HG02610 (cell line): Measurements from ENCODE around the gene BOLA1.
A peak's percentile ranks its signal among the peaks of the same experiment; 100 is the strongest.
"Not testable (repeated sequence)": the region's sequence is repeated elsewhere in the genome, so short reads cannot be mapped to it uniquely, and the experiment has no call there.

Experiments
- ATAC-seq: cut with Tn5 transposase; IDR thresholded peaks from one replicate; pipeline ENCODE4 v1.9.1; 2021; ENCODE audit warnings: mild to moderate bottlenecking, moderate library complexity; ENCODE audit not compliant: unreplicated experiment

BOLA1 gene

GRCh38 chr1:149886396-149887195, 12.8 kb upstream of the BOLA1 start:
- ATAC-seq, result peak; percentile 58

DNA sequence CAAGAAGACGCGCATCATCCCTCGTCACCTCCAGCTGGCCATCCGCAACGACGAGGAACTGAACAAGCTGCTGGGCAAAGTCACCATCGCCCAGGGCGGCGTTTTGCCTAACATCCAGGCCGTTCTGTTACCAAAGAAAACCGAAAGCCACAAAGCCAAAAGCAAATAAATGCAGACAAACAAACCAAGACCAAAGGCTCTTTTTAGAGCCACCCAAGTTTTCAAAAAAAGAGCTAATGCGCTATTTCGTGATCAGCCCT, 12.2 kb upstream of the BOLA1 start:
- ATAC-seq, result not testable (repeated sequence)

GRCh38 chr1:149887456-149888246, 11.7 kb upstream of the BOLA1 start:
- peak; percentile 51 for ATAC-seq

GRCh38 chr1:149888247-149888998, 10.9 kb upstream of the BOLA1 start:
- peak; percentile 26 for ATAC-seq

DNA sequence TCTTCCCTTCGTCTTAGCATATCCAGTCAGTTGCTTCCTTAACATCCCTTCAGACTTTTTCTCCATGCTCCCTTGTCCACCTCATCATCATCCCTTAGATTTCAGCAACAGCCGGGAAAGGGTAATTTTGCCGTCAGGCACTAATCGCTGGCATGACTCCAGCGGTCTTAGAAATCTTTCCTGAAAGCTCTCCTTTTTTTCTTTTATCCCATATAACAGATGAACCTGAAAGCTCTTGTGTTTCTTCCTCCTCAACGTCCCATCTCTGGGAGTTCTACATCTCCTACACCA, 10.4 kb upstream of the BOLA1 start:
- ATAC-seq, result no peak

DNA sequence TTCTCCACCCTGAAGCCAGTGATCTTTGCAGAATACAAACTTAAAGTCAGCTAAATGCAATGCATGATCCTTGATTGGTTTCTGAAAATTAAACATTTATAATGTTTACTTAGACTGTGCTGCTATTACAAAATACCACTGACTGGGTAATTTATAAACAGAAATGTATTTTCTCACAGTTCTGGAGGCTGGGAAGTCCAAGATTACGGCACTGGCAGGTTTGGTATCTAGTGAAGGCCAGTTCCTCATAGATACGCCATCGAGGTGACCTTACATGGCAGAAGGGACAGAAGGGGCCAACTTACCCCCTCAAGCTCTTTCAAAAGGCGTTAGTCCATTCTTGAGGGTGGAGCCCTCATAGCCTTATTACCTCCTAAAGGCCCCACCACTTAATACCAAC, 2.8 kb upstream of the BOLA1 start:
- ATAC-seq, result no peak

- ATAC-seq, result no peak
These were observed 4.6 kb downstream of the BOLA1 start for GRCh38 chr1:149903836-149904491.

GRCh38 chr1:149906570-149907075, 7.3 kb downstream of the BOLA1 start:
- no peak for ATAC-seq

GRCh38 chr1:149914545-149914944, 15.2 kb downstream of the BOLA1 start:
- ATAC-seq, result no peak

- no peak for ATAC-seq
These were observed 16.2 kb downstream of the BOLA1 start for GRCh38 chr1:149915429-149916192.

- ATAC-seq, result no peak
These were observed 17.0 kb downstream of the BOLA1 start for GRCh38 chr1:149916193-149916897.

GRCh38 chr1:149916898-149917252, 17.5 kb downstream of the BOLA1 start:
- no peak for ATAC-seq

- ATAC-seq, result no peak
These were observed 18.3 kb downstream of the BOLA1 start, which contains the start of gene SV2A for GRCh38 chr1:149917571-149918144. SV2A (minus strand) TSS chr1:149917844; CDS start chr1:149913840, 4,004 bp downstream.

GRCh38 chr1:149923626-149924025, 24.3 kb downstream of the BOLA1 start:
- no peak for ATAC-seq

DNA sequence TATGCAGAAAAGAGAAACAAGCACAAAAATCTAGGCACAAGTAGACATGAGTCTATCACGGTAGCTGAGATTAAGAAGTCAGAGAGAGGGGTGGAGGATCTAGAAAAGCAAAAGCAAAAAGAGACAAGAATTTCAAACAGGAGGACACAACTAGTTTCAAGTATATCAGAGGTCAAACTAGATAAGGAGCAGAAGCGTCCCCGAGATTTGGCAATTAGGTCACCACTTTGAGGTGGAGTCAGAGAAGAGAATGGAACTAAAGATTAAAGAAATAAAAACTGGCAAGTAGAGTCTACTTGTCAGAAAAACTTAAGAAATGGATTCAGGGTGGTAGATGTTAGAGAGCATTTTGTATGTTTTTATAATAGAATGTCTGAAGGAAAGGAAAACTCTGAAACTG, 26.0 kb downstream of the BOLA1 start:
- no peak for ATAC-seq

GRCh38 chr1:149925751-149926150, 26.4 kb downstream of the BOLA1 start:
- ATAC-seq, result no peak

- ATAC-seq, result no peak
These were observed 26.9 kb downstream of the BOLA1 start for GRCh38 chr1:149926296-149926695.

DNA sequence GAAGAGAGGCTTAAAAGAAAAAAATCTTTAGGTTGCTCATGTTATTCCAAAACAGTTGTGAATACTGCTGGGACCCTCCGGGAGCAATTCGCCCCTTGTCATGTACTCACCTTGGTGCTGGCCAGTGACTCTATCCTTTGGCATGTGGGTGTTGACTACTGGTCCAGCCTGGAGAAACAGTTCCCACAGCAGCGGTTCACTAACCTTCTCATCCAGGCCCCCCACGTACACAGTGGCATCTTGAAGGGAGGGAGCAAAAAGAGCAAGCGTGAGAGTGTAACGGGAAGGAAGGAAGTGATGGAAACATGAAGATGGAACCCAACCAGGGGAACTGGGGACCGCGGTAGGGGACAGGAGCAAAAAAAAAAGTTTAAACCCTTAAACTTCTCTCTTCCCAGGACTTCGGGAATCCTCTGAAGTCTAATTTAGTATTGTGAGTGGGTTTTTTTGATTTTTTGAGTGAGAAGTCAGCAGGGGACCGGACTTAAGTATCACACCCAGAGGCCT, 27.7 kb downstream of the BOLA1 start:
- ATAC-seq, result no peak
